ENCODE measurements around the gene TLN1. TPM values are rescaled to one million over a fixed set of nuclear protein-coding genes. Genes with fewer than 3 reads are reported as not detected.

The TLN1 gene
- total and polyA plus RNA-seq, 4 donors = 71.5 to 501 (median 262) TPM

- H3K9ac ChIP-seq (ENCODE audit: insufficient read depth in 1 of 2, low read length in 2 of 2) = peak overlapping the region in 1 of 2 donors; percentile 17
- TF ChIP-seq CTCF (IDR thresholded peaks at IDR 0.05; ENCODE audit: control extremely low read depth, extremely low read depth) = no peak
- no peaks in the 10 kb centered on the region for H3K27me3 ChIP-seq (ENCODE audit: control insufficient read depth in 3 of 3, insufficient read depth in 3 of 3, low read length in 2 of 3)
- DNase-seq = no peak
- H3K27ac ChIP-seq (ENCODE audit: low read depth in 1 of 2, low read length in 1 of 2) = peak overlapping the region in 1 of 2 donors; percentile 94
- H3K36me3 ChIP-seq (ENCODE audit: control insufficient read depth in 4 of 4, insufficient read depth in 4 of 4, low read length in 4 of 4) = peaks cover 0 to 17% (median 15%) of the 10 kb centered on the region in 4 donors
- H3K4me3 ChIP-seq = no peak overlapping the region
- no peaks in the 10 kb centered on the region for H3K9me3 ChIP-seq (ENCODE audit: control insufficient read depth in 4 of 4, insufficient read depth in 3 of 4, low read length in 3 of 4)
- no peak for ATAC-seq (ENCODE audit: insufficient read depth, low FRiP score)
- WGBS, 2 donors = 70 to 71% methylated on average over 3 of the region's 3 CpGs
- peaks cover 0 to 20% (median 3%) of the 10 kb centered on the region in 5 donors for H3K4me1 ChIP-seq (ENCODE audit: control insufficient read depth in 5 of 5, insufficient read depth in 5 of 5, low read length in 5 of 5)
Observed at GRCh38 chr9:35659340-35659739, 72.7 kb downstream of the TLN1 start.

GRCh38 chr9:35658968-35659220 is 73.1 kb downstream of the TLN1 start:
- DNase-seq (peak in 1 of 3 donors; percentile 39), ATAC-seq (ENCODE audit: insufficient read depth, low FRiP score) (no peak)
- peak overlapping the region; percentile 53 to 94 for H3K9ac ChIP-seq (ENCODE audit: insufficient read depth in 1 of 2, low read length in 2 of 2)
- H3K9me3 ChIP-seq (ENCODE audit: control insufficient read depth in 4 of 4, insufficient read depth in 3 of 4, low read length in 3 of 4) = no peaks in the 10 kb centered on the region
- H3K27me3 ChIP-seq (ENCODE audit: control insufficient read depth in 3 of 3, insufficient read depth in 3 of 3, low read length in 2 of 3) = no peaks in the 10 kb centered on the region
- H3K4me1 ChIP-seq (ENCODE audit: control insufficient read depth in 5 of 5, insufficient read depth in 5 of 5, low read length in 5 of 5) = peaks cover 0 to 16% (median 3%) of the 10 kb centered on the region in 5 donors
- H3K27ac ChIP-seq (ENCODE audit: low read depth in 1 of 2, low read length in 1 of 2) = peak overlapping the region; percentile 94 to 99
- no peak for TF ChIP-seq CTCF (IDR thresholded peaks at IDR 0.05; ENCODE audit: control extremely low read depth, extremely low read depth)
- H3K4me3 ChIP-seq = peak overlapping the region; percentile 93
- WGBS, 2 donors = 0% methylated on average over 2 of the region's 2 CpGs
- H3K36me3 ChIP-seq (ENCODE audit: control insufficient read depth in 4 of 4, insufficient read depth in 4 of 4, low read length in 4 of 4) = peaks cover 0 to 17% (median 15%) of the 10 kb centered on the region in 4 donors

GRCh38 chr9:35658137-35658967 is 73.6 kb downstream of the TLN1 start, which contains the start of gene CCDC107:
CCDC107 (plus strand) TSS chr9:35658292; CDS start chr9:35658380, 88 bp downstream.
- H3K36me3 ChIP-seq (ENCODE audit: control insufficient read depth in 4 of 4, insufficient read depth in 4 of 4, low read length in 4 of 4) = peaks cover 0 to 17% (median 15%) of the 10 kb centered on the region in 4 donors
- DNase-seq = peak in 2 of 3 donors; percentile 91 to 93
- no peaks in the 10 kb centered on the region for H3K27me3 ChIP-seq (ENCODE audit: control insufficient read depth in 3 of 3, insufficient read depth in 3 of 3, low read length in 2 of 3)
- H3K4me1 ChIP-seq (ENCODE audit: control insufficient read depth in 5 of 5, insufficient read depth in 5 of 5, low read length in 5 of 5) = peaks cover 0 to 15% (median 3%) of the 10 kb centered on the region in 5 donors
- H3K4me3 ChIP-seq = peak within 1 kb of the TSS; percentile 93
- H3K27ac ChIP-seq (ENCODE audit: low read depth in 1 of 2, low read length in 1 of 2) = peak within 1 kb of the TSS; percentile 94 to 99
- no peaks in the 10 kb centered on the region for H3K9me3 ChIP-seq (ENCODE audit: control insufficient read depth in 4 of 4, insufficient read depth in 3 of 4, low read length in 3 of 4)
- peak; percentile 2 for TF ChIP-seq CTCF (IDR thresholded peaks at IDR 0.05; ENCODE audit: control extremely low read depth, extremely low read depth)
- peak; percentile 88 for ATAC-seq (ENCODE audit: insufficient read depth, low FRiP score)
- WGBS, 2 donors = 0 to 1% methylated on average over 61 to 67 of the region's 67 CpGs
- peak within 1 kb of the TSS; percentile 94 to 100 for H3K9ac ChIP-seq (ENCODE audit: insufficient read depth in 1 of 2, low read length in 2 of 2)
